Activated T-helper 2 cell treated with anti-CD3 and anti-CD28 coated beads, Interferon-gamma antibody, Interleukin-2, Interleukin-4, amounts not matched to agents 10 μg/mL and 5 μg/mL and 100 μg/mL, durations not matched to agents 14 hours and 24 hours and 36 hours (primary cell): ENCODE results near the gene PNLIPRP2. TPM values are rescaled to one million over a fixed set of nuclear protein-coding genes. Genes with fewer than 3 reads are reported as not detected.

ENCODE experiments used
- DNase-seq: peaks from one replicate; pipeline ENCODE4 v3.0.0; 2021; ENCODE audit warnings: low spot score
- H3K27ac Mint-ChIP-seq: one replicate; pipeline ENCODE4 v1.8.0; 2021; ENCODE audit warnings: mixed read lengths
- H3K27me3 Mint-ChIP-seq: one replicate; pipeline ENCODE4 v1.8.0; 2021; ENCODE audit warnings: low read depth, mixed read lengths
- H3K36me3 Mint-ChIP-seq: one replicate; pipeline ENCODE4 v1.8.0; 2021; ENCODE audit warnings: low read depth, mixed read lengths
- H3K4me1 Mint-ChIP-seq: one replicate; pipeline ENCODE4 v1.8.0; 2021; ENCODE audit warnings: low read depth, mixed read lengths
- H3K4me3 Mint-ChIP-seq: one replicate; pipeline ENCODE4 v1.8.0; 2021; ENCODE audit warnings: low read depth, mild to moderate bottlenecking, moderate library complexity, mixed read lengths
- H3K9me3 Mint-ChIP-seq: one replicate; pipeline ENCODE4 v1.8.0; 2021; ENCODE audit warnings: mixed read lengths
- intact Hi-C: fragments of 100-400 bp; cut with micrococcal nuclease; formaldehyde crosslinking; loops from one replicate; pipeline ENCODE4 v1.15.1; 2023
- total RNA-seq: library from RNA; stranded (reverse); gene quantifications from 2 replicates; pipeline ENCODE4 v1.2.3, GENCODE V29; 2022

Gene PNLIPRP2
- total RNA-seq, 1 donor from 2014 or later = not detected

DNA sequence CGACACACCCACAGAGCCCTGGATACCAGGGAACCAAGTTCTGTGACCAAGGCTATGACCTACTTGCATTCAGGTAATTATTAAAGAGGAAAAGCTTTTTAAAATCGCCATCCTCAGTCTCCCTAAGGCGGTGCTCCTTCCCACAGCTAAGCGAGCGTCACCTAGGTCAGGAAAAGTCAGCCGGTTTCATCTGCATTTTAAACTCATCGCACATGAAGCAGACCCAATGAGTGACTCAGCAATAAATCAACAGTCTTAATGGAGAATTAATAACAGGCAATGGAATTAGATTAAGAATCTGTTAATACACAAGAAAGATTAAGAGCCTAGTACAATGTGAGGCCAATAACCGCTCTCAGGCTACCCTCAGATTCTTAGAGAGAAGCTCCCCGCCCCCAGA is 62.4 kb downstream of the PNLIPRP2 start:
- Mint-ChIP-seq H3K36me3 (no peaks in the 10 kb centered on the region), H3K9me3 (no peaks in the 10 kb centered on the region), H3K4me1 (peaks cover 1% of the 10 kb centered on the region), H3K4me3 (no peak overlapping the region), H3K27ac (no peak overlapping the region), H3K27me3 (peaks cover 5% of the 10 kb centered on the region)
- no peak for DNase-seq
- intact Hi-C loops = loop anchor here (5.0 kb wide), 1 partner anchor 494 kb away; no protein-coding TSS in a partner anchor

- H3K9me3 Mint-ChIP-seq = no peaks in the 10 kb centered on the region
- H3K4me1 Mint-ChIP-seq = peaks cover 1% of the 10 kb centered on the region
- intact Hi-C loops = loop anchor here (5.0 kb wide), 1 partner anchor 493 kb away; no protein-coding TSS in a partner anchor
- no peak overlapping the region for H3K27ac Mint-ChIP-seq
- H3K27me3 Mint-ChIP-seq = peaks cover 5% of the 10 kb centered on the region
- H3K36me3 Mint-ChIP-seq = no peaks in the 10 kb centered on the region
- DNase-seq = no peak
- H3K4me3 Mint-ChIP-seq = no peak overlapping the region
Measured at GRCh38 chr10:116683821-116684220, 63.1 kb downstream of the PNLIPRP2 start.

- no peak overlapping the region for H3K27ac Mint-ChIP-seq
- peaks cover 5% of the 10 kb centered on the region for H3K27me3 Mint-ChIP-seq
- H3K9me3 Mint-ChIP-seq = no peaks in the 10 kb centered on the region
- no peaks in the 10 kb centered on the region for H3K36me3 Mint-ChIP-seq
- H3K4me3 Mint-ChIP-seq = no peak overlapping the region
- no peak for DNase-seq
- H3K4me1 Mint-ChIP-seq = peaks cover 1% of the 10 kb centered on the region
- intact Hi-C loops = loop anchor here (5.0 kb wide), 1 partner anchor 493 kb away; no protein-coding TSS in a partner anchor
Measured at GRCh38 chr10:116684781-116685180, 64.0 kb downstream of the PNLIPRP2 start.

GRCh38 chr10:116685807-116686206 is 65.1 kb downstream of the PNLIPRP2 start:
- Mint-ChIP-seq H3K27me3 (peaks cover 5% of the 10 kb centered on the region), H3K27ac (no peak overlapping the region), H3K4me3 (no peak overlapping the region), H3K9me3 (no peaks in the 10 kb centered on the region), H3K4me1 (peaks cover 1% of the 10 kb centered on the region), H3K36me3 (no peaks in the 10 kb centered on the region)
- intact Hi-C loops = no loop called here
- DNase-seq = no peak

- Mint-ChIP-seq H3K27ac (no peak overlapping the region), H3K27me3 (peaks cover 5% of the 10 kb centered on the region), H3K4me3 (no peak overlapping the region), H3K36me3 (no peaks in the 10 kb centered on the region), H3K9me3 (no peaks in the 10 kb centered on the region), H3K4me1 (peaks cover 1% of the 10 kb centered on the region)
- intact Hi-C loops = no loop called here
- DNase-seq = no peak
Measured at GRCh38 chr10:116686632-116687031, 65.9 kb downstream of the PNLIPRP2 start.

DNA sequence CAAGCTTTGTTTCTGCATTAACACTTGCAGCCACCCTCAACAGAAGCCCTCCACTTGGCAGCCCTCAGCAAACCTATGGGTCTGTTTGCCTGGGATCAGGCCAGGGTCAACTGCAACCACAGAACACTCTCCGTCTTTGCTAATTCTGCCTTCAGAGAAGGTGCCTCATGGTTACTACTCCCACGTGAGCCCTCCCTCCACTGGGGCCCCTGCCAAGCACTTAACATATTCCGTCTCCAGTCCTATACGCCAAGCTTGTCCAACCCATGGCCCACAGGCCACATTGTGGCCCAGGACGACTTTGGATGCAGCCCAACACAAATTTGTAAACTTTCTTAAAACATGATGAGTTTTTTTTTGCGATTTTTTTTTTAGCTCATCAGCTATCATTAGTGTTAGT is 66.9 kb downstream of the PNLIPRP2 start:
- H3K9me3 Mint-ChIP-seq = no peaks in the 10 kb centered on the region
- peaks cover 5% of the 10 kb centered on the region for H3K27me3 Mint-ChIP-seq
- H3K4me3 Mint-ChIP-seq = no peak overlapping the region
- H3K36me3 Mint-ChIP-seq = no peaks in the 10 kb centered on the region
- DNase-seq = no peak
- intact Hi-C loops = no loop called here
- no peak overlapping the region for H3K27ac Mint-ChIP-seq
- H3K4me1 Mint-ChIP-seq = no peaks in the 10 kb centered on the region

GRCh38 chr10:116688241-116688711 is 67.5 kb downstream of the PNLIPRP2 start:
- intact Hi-C loops = no loop called here
- H3K27ac Mint-ChIP-seq = no peak overlapping the region
- H3K4me1 Mint-ChIP-seq = no peaks in the 10 kb centered on the region
- no peaks in the 10 kb centered on the region for H3K36me3 Mint-ChIP-seq
- H3K4me3 Mint-ChIP-seq = no peak overlapping the region
- no peak for DNase-seq
- peaks cover 5% of the 10 kb centered on the region for H3K27me3 Mint-ChIP-seq
- H3K9me3 Mint-ChIP-seq = no peaks in the 10 kb centered on the region

DNA sequence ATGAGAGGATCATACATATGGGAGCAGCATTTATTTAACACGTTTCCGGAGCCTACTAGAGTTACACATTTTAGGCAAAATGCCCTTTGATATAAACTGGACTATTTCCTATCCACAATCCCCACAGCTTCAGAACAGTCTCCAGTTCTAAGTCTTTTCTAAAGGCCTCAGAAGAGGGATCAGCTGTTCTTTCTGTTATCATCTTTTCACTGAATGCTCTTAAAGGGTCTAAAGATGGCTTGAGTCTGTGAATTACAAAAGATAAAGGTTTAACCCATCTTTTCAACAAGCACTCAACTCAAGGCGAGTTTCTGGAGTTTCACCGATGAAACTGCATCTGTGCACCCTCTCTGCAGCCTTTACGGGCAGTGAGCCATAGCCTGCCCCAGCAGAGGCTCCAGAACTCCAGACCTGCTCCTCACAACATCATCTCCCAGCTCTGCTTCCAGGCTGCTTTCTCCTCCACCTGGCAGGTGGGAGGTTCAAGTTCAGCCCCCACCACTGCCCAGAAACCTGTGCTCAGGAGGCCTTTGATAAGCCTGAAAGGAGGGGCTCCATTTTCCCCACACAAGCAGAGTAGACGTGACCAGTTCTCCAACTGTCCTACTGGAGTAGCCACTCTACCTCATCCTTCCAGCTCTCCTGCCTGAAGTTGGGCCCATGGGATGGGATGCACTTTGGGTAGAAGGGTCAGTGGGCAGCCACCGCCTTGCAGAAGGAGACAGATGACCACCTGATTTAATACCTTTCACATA is 68.2 kb downstream of the PNLIPRP2 start:
- Mint-ChIP-seq H3K27ac (no peak overlapping the region), H3K4me1 (no peaks in the 10 kb centered on the region), H3K9me3 (no peaks in the 10 kb centered on the region), H3K27me3 (peaks cover 5% of the 10 kb centered on the region), H3K36me3 (no peaks in the 10 kb centered on the region), H3K4me3 (no peak overlapping the region)
- DNase-seq = no peak
- intact Hi-C loops = no loop called here

DNA sequence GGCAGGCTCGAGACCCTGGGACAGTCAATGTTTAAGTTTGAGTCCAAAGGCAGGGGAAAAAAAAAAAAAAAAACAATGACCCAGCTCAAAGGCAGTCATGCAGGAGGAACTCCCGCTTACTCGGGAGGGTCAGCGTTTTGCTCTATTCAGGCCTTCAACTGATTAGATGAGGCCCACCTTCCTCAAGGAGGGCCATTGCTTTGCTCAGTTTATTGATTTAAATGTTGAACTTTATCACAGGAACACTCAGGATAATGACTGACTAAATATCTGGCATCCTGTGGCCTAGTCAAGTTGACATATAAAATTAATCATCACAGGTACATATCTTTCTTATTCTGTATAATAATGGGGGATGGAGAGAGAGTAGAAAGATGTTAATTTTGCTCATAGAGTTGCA is 69.0 kb downstream of the PNLIPRP2 start:
- intact Hi-C loops = no loop called here
- no peaks in the 10 kb centered on the region for H3K9me3 Mint-ChIP-seq
- no peak overlapping the region for H3K4me3 Mint-ChIP-seq
- H3K27me3 Mint-ChIP-seq = peaks cover 5% of the 10 kb centered on the region
- H3K36me3 Mint-ChIP-seq = no peaks in the 10 kb centered on the region
- no peak overlapping the region for H3K27ac Mint-ChIP-seq
- H3K4me1 Mint-ChIP-seq = no peaks in the 10 kb centered on the region
- DNase-seq = no peak

GRCh38 chr10:116690356-116691322 is 69.9 kb downstream of the PNLIPRP2 start:
- intact Hi-C loops = no loop called here
- H3K36me3 Mint-ChIP-seq = no peaks in the 10 kb centered on the region
- no peaks in the 10 kb centered on the region for H3K9me3 Mint-ChIP-seq
- H3K27ac Mint-ChIP-seq = no peak overlapping the region
- DNase-seq = no peak
- H3K27me3 Mint-ChIP-seq = peaks cover 5% of the 10 kb centered on the region
- H3K4me3 Mint-ChIP-seq = no peak overlapping the region
- H3K4me1 Mint-ChIP-seq = no peaks in the 10 kb centered on the region

DNA sequence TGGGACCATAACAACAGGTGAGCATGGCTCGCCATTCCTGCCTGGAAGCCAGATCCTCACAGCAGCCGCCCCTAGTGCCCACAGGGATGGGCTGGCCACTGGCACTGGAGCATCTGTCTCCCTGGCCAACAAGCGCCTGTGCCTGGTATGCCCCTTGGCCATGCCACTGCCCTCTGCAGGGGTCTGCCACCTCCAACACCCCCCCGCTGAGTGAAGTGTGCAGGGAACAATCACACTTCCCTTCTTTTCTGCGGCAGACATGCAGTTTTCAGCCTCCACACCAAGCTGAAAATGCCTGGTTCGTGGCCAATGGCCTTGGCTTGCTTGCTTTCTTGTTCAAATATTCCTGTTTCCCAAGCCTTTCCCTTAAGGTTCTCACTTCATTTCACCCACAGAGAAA is 70.9 kb downstream of the PNLIPRP2 start:
- Mint-ChIP-seq H3K36me3 (no peaks in the 10 kb centered on the region), H3K4me1 (no peaks in the 10 kb centered on the region), H3K9me3 (no peaks in the 10 kb centered on the region), H3K27ac (no peak overlapping the region), H3K27me3 (peaks cover 5% of the 10 kb centered on the region), H3K4me3 (no peak overlapping the region)
- intact Hi-C loops = no loop called here
- DNase-seq = no peak

GRCh38 chr10:116692225-116692624 is 71.5 kb downstream of the PNLIPRP2 start:
- no peaks in the 10 kb centered on the region for H3K36me3 Mint-ChIP-seq
- intact Hi-C loops = no loop called here
- no peaks in the 10 kb centered on the region for H3K4me1 Mint-ChIP-seq
- H3K9me3 Mint-ChIP-seq = no peaks in the 10 kb centered on the region
- no peak for DNase-seq
- no peak overlapping the region for H3K4me3 Mint-ChIP-seq
- no peak overlapping the region for H3K27ac Mint-ChIP-seq
- peaks cover 5% of the 10 kb centered on the region for H3K27me3 Mint-ChIP-seq
